ENCODE data around the gene ZC3H7A. TPM values are rescaled to one million over a fixed set of nuclear protein-coding genes. Genes with fewer than 3 reads are reported as not detected.
A peak's percentile ranks its signal among the peaks of the same experiment; 100 is the strongest.

The ZC3H7A gene
- total RNA-seq, 5 donors from 2014 or later (not counting 1 experiment from before 2014, with no cell fraction given): 57.6 to 115 (median 68.2) TPM

DNA sequence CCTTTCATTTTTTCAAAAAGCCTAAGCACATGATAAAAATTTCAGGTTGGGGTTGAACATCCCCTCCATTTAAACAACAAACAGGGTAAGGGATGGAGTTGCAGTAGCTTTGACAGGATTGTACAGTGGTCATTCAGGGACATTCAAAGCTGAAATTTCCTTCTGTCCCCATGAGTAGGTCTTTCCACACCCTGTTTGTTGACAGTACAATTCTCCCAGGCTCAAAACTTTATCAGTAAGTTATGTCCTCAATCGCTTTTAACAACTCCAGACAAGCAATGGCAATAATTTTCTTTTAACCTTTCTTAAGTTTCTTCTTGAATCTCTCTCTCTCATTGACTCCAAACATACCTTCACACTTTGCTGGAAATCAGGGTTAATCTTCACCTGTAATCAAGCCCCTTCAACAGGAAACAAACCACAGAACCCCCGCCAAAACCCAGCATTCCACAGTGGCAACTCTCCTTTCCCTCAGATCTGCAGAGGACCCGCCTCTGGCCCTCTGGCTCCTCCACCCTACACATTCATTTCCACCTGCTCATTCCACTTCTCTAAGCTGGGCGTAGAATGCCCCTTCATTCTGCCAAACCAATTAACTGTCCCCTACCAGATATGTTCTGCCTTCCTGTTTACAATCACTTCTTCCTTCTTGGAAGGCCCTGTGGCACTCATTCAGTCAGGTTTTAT, 75.1 kb downstream of the ZC3H7A start:
- H3K27ac Mint-ChIP-seq: peak overlapping the region; percentile 5 to 44
- peaks cover 33% of the 10 kb centered on the region for H3K36me3 Mint-ChIP-seq
- no peaks in the 10 kb centered on the region for H3K4me1 ChIP-seq (ENCODE audit: control insufficient read depth in 1 of 2, extremely low read depth in 1 of 2, insufficient read depth in 2 of 2, low read length in 2 of 2)
- no peak overlapping the region for H3K4me3 ChIP-seq (ENCODE audit: control insufficient read depth in 1 of 2, extremely low read depth in 1 of 2, low read length in 1 of 2)
- WGBS (ENCODE audit: insufficient coverage): 100% methylated on average over 3 of the region's 4 CpGs
- H3K9me3 ChIP-seq: no peaks in the 10 kb centered on the region
- no peak overlapping the region for H3K27ac ChIP-seq (ENCODE audit: low read length)
- no peak overlapping the region for H3K4me3 Mint-ChIP-seq
- ATAC-seq (replicated peaks in 1 of 4): no peak
- no peaks in the 10 kb centered on the region for H3K9me3 Mint-ChIP-seq
- no peak for DNase-seq
- H3K4me1 Mint-ChIP-seq: peaks cover 19 to 33% (median 24%) of the 10 kb centered on the region in 3 donors
- ChIA-PET CTCF (no interaction called here), POLR2A (interaction anchor here in 1 of 2 donors (0.5 kb wide), 1 partner anchor 47 kb away, joined by 5 read pairs; no protein-coding TSS in a partner anchor)
- peaks cover 14 to 56% of the 10 kb centered on the region in 2 donors for H3K36me3 ChIP-seq (ENCODE audit: control insufficient read depth in 2 of 2, extremely low read depth in 1 of 2, insufficient read depth in 1 of 2, low read length in 1 of 2)
- H3K27me3 Mint-ChIP-seq: no peaks in the 10 kb centered on the region
- no peaks in the 10 kb centered on the region for H3K27me3 ChIP-seq (replicated peaks in 1 of 2; ENCODE audit: control insufficient read depth in 2 of 2, extremely low read depth in 1 of 2, insufficient read depth in 2 of 2, low read length in 1 of 2)

DNA sequence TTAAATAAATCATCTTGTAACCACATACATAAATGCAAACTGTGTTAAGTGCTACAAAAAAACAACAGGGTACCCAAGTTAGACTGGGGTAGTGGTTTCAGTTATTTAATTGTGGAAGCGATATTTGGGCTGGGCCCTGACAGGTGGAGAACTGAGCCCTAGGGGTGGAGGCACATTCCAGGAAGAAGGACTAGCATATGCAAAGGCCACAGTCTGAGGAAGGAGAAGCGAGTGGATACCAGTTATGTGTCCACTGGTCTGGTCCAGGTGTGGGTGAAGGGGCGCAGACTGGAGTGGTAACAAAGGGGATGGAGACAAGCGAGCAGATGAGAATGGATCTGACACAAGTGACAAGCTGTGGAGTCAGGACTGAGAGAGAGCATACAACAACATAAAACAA, 77.3 kb downstream of the ZC3H7A start:
- Mint-ChIP-seq H3K9me3 (no peaks in the 10 kb centered on the region), H3K4me1 (peaks cover 17 to 38% (median 26%) of the 10 kb centered on the region in 3 donors), H3K27ac (peak overlapping the region; percentile 17 to 22), H3K4me3 (no peak overlapping the region), H3K36me3 (peaks cover 27% of the 10 kb centered on the region), H3K27me3 (no peaks in the 10 kb centered on the region)
- ChIA-PET POLR2A (interaction anchor here in 1 of 2 donors (0.6 kb wide), 1 partner anchor 44 kb away, joined by 3 read pairs; no protein-coding TSS in a partner anchor), CTCF (interaction anchor here in 1 of 2 donors (1.0 to 1.3 kb wide), 2 partner anchors 23 to 188 kb away, joined by 3 to 4 read pairs; partner anchors contain the start of gene TXNDC11)
- Histone ChIP-seq H3K36me3 (ENCODE audit: control insufficient read depth in 2 of 2, extremely low read depth in 1 of 2, insufficient read depth in 1 of 2, low read length in 1 of 2) (peaks cover 11 to 51% of the 10 kb centered on the region in 2 donors), H3K27me3 (replicated peaks in 1 of 2; ENCODE audit: control insufficient read depth in 2 of 2, extremely low read depth in 1 of 2, insufficient read depth in 2 of 2, low read length in 1 of 2) (no peaks in the 10 kb centered on the region), H3K27ac (ENCODE audit: low read length) (no peak overlapping the region), H3K4me1 (ENCODE audit: control insufficient read depth in 1 of 2, extremely low read depth in 1 of 2, insufficient read depth in 2 of 2, low read length in 2 of 2) (no peaks in the 10 kb centered on the region), H3K9me3 (no peaks in the 10 kb centered on the region), H3K4me3 (ENCODE audit: control insufficient read depth in 1 of 2, extremely low read depth in 1 of 2, low read length in 1 of 2) (no peak overlapping the region)
- DNase-seq (no peak), ATAC-seq (replicated peaks in 1 of 4) (no peak)
- 96% methylated on average over 2 of the region's 4 CpGs for WGBS (ENCODE audit: insufficient coverage)

DNA sequence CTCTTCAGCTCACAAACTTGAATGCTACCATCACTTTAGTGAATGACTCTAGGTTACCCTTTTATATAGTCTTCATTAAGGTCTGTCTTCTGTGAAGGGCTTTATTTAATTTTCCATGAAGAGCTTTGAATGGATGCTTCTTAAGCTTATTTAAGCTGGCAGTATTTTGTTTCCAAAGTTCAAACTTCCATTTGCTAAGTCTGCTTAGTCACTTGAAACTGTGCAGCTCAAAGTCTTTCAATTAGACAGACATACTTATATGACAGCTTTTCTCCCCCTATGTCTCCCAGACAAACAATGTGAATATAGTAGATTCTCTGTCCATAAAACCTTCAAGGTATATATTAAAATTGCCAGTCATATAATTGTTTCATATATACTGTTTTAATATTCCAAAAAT, 77.9 kb downstream of the ZC3H7A start:
- ChIA-PET CTCF (interaction anchor here (0.6 to 1.7 kb wide), 7 partner anchors 13 to 281 kb away, joined by 3 to 8 read pairs (median 3); partner anchors contain the start of gene TXNDC11 (in 1 of the 2)), POLR2A (interaction anchor here (0.6 kb wide), 2 partner anchors 43 to 85 kb away, joined by 3 to 9 read pairs; no protein-coding TSS in a partner anchor)
- Histone ChIP-seq H3K4me1 (ENCODE audit: control insufficient read depth in 1 of 2, extremely low read depth in 1 of 2, insufficient read depth in 2 of 2, low read length in 2 of 2) (peaks cover 0 to 3% of the 10 kb centered on the region in 2 experiments), H3K27me3 (replicated peaks in 1 of 2; ENCODE audit: control insufficient read depth in 2 of 2, extremely low read depth in 1 of 2, insufficient read depth in 2 of 2, low read length in 1 of 2) (no peaks in the 10 kb centered on the region), H3K9me3 (no peaks in the 10 kb centered on the region), H3K36me3 (ENCODE audit: control insufficient read depth in 2 of 2, extremely low read depth in 1 of 2, insufficient read depth in 1 of 2, low read length in 1 of 2) (peaks cover 11 to 48% of the 10 kb centered on the region in 2 donors), H3K27ac (ENCODE audit: low read length) (no peak overlapping the region), H3K4me3 (ENCODE audit: control insufficient read depth in 1 of 2, extremely low read depth in 1 of 2, low read length in 1 of 2) (no peak overlapping the region)
- peak overlapping the region in 1 of 2 donors; percentile 30 for H3K27ac Mint-ChIP-seq
- no peak overlapping the region for H3K4me3 Mint-ChIP-seq
- peaks cover 20 to 38% (median 29%) of the 10 kb centered on the region in 3 donors for H3K4me1 Mint-ChIP-seq
- H3K36me3 Mint-ChIP-seq: peaks cover 31% of the 10 kb centered on the region
- no peak for ATAC-seq (replicated peaks in 1 of 4)
- H3K27me3 Mint-ChIP-seq: no peaks in the 10 kb centered on the region
- H3K9me3 Mint-ChIP-seq: no peaks in the 10 kb centered on the region
- DNase-seq: no peak

- ATAC-seq (replicated peaks in 1 of 4): no peak
- H3K27ac ChIP-seq (ENCODE audit: low read length): no peak overlapping the region
Measured at GRCh38 chr16:11717811-11718210, 79.2 kb downstream of the ZC3H7A start.

GRCh38 chr16:11716336-11716735, 80.7 kb downstream of the ZC3H7A start:
- CTCF ChIA-PET: interaction anchor here in 1 of 2 donors (0.5 to 3.5 kb wide), 2 partner anchors 99 to 184 kb away, joined by 3 to 27 read pairs; no protein-coding TSS in a partner anchor
- no peak overlapping the region for H3K4me3 Mint-ChIP-seq
- no peak for DNase-seq
- H3K27me3 Mint-ChIP-seq: no peaks in the 10 kb centered on the region
- H3K4me1 Mint-ChIP-seq: peaks cover 21 to 26% (median 23%) of the 10 kb centered on the region in 3 donors
- H3K27ac Mint-ChIP-seq: peak overlapping the region; percentile 52 to 56
- Histone ChIP-seq H3K4me1 (ENCODE audit: control insufficient read depth in 1 of 2, extremely low read depth in 1 of 2, insufficient read depth in 2 of 2, low read length in 2 of 2) (peaks cover 0 to 3% of the 10 kb centered on the region in 2 experiments), H3K36me3 (ENCODE audit: control insufficient read depth in 2 of 2, extremely low read depth in 1 of 2, insufficient read depth in 1 of 2, low read length in 1 of 2) (peaks cover 11 to 50% of the 10 kb centered on the region in 2 donors), H3K27me3 (replicated peaks in 1 of 2; ENCODE audit: control insufficient read depth in 2 of 2, extremely low read depth in 1 of 2, insufficient read depth in 2 of 2, low read length in 1 of 2) (no peaks in the 10 kb centered on the region), H3K27ac (ENCODE audit: low read length) (no peak overlapping the region), H3K9me3 (no peaks in the 10 kb centered on the region), H3K4me3 (ENCODE audit: control insufficient read depth in 1 of 2, extremely low read depth in 1 of 2, low read length in 1 of 2) (no peak overlapping the region)
- H3K9me3 Mint-ChIP-seq: no peaks in the 10 kb centered on the region
- no peak for ATAC-seq (replicated peaks in 1 of 4)
- POLR2A ChIA-PET: interaction anchor here in 1 of 2 donors (0.5 to 0.6 kb wide), 2 partner anchors 23 to 337 kb away, joined by 3 to 14 read pairs; no protein-coding TSS in a partner anchor
- H3K36me3 Mint-ChIP-seq: peaks cover 30% of the 10 kb centered on the region

More at GRCh38 chr16:11717811-11718210, 79.2 kb downstream of the ZC3H7A start:
- no peaks in the 10 kb centered on the region for H3K27me3 Mint-ChIP-seq
- Histone ChIP-seq H3K9me3 (no peaks in the 10 kb centered on the region), H3K36me3 (ENCODE audit: control insufficient read depth in 2 of 2, extremely low read depth in 1 of 2, insufficient read depth in 1 of 2, low read length in 1 of 2) (peaks cover 11 to 51% of the 10 kb centered on the region in 2 donors), H3K4me3 (ENCODE audit: control insufficient read depth in 1 of 2, extremely low read depth in 1 of 2, low read length in 1 of 2) (no peak overlapping the region), H3K4me1 (ENCODE audit: control insufficient read depth in 1 of 2, extremely low read depth in 1 of 2, insufficient read depth in 2 of 2, low read length in 2 of 2) (peaks cover 0 to 3% of the 10 kb centered on the region in 2 experiments), H3K27me3 (replicated peaks in 1 of 2; ENCODE audit: control insufficient read depth in 2 of 2, extremely low read depth in 1 of 2, insufficient read depth in 2 of 2, low read length in 1 of 2) (no peaks in the 10 kb centered on the region)
- peaks cover 20 to 30% (median 27%) of the 10 kb centered on the region in 3 donors for H3K4me1 Mint-ChIP-seq
- ChIA-PET CTCF (interaction anchor here (0.6 to 1.7 kb wide), 7 partner anchors 14 to 729 kb away, joined by 3 to 10 read pairs (median 4); no protein-coding TSS in a partner anchor), POLR2A (no interaction called here)
- H3K36me3 Mint-ChIP-seq: peaks cover 29% of the 10 kb centered on the region
- H3K4me3 Mint-ChIP-seq: no peak overlapping the region
- WGBS (ENCODE audit: insufficient coverage): no CpG with 5 or more reads among the region's 5 CpGs
- no peaks in the 10 kb centered on the region for H3K9me3 Mint-ChIP-seq
- no peak for DNase-seq
- peak overlapping the region; percentile 36 to 67 for H3K27ac Mint-ChIP-seq

DNA sequence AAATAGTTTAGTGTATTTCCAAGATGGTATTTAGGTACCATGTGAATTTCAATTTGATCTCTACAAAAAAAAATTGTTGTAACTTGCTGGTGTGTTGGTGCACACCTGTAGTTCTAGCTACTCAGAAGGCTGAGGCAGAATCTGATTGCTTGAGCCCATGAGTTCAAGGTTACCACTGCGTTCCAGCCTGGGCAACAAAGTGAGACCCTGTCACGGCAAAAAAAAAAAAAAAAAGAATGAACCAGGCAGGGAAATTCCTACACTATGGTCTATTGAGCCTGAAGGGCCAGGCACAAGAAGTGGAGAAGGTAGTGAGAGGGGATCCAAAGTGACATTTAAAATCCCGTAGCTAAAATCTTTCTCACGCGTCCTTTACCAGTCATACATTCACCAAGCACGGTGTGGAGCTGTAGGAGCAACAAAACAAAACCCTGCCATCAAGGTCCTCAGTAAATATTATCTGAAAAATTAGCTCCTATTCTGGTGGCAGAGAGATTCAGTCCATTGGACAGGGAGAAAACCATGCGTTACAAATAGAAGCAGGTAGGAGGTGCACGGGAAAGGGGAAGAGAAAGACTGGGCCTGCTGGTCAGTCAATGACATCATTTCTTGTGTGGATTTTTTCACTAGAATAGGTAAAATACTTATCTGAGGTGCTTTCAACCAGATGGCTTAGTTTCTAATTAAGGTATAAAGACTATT, 81.7 kb downstream of the ZC3H7A start:
- H3K4me1 ChIP-seq (ENCODE audit: control insufficient read depth in 1 of 2, extremely low read depth in 1 of 2, insufficient read depth in 2 of 2, low read length in 2 of 2): peaks cover 0 to 3% of the 10 kb centered on the region in 2 experiments
- Mint-ChIP-seq H3K4me3 (no peak overlapping the region), H3K27me3 (no peaks in the 10 kb centered on the region), H3K36me3 (peaks cover 32% of the 10 kb centered on the region), H3K27ac (peak overlapping the region in 1 of 2 donors; percentile 32), H3K9me3 (no peaks in the 10 kb centered on the region), H3K4me1 (peaks cover 21 to 26% (median 23%) of the 10 kb centered on the region in 3 donors)
- H3K27ac ChIP-seq (ENCODE audit: low read length): no peak overlapping the region
- POLR2A ChIA-PET: interaction anchor here in 1 of 2 donors (0.6 kb wide), 1 partner anchor 183 kb away, joined by 3 read pairs; no protein-coding TSS in a partner anchor
- CTCF ChIA-PET: interaction anchor here (0.6 to 3.5 kb wide), 9 partner anchors 27 to 755 kb away, joined by 3 to 27 read pairs (median 4); partner anchors contain the start of gene TXNDC11 (in 1 of the 2)
- no peaks in the 10 kb centered on the region for H3K27me3 ChIP-seq (replicated peaks in 1 of 2; ENCODE audit: control insufficient read depth in 2 of 2, extremely low read depth in 1 of 2, insufficient read depth in 2 of 2, low read length in 1 of 2)
- H3K36me3 ChIP-seq (ENCODE audit: control insufficient read depth in 2 of 2, extremely low read depth in 1 of 2, insufficient read depth in 1 of 2, low read length in 1 of 2): peaks cover 6 to 49% of the 10 kb centered on the region in 2 donors
- DNase-seq (no peak), ATAC-seq (replicated peaks in 1 of 4) (peak in 1 of 4 experiments; percentile 16)
- no peaks in the 10 kb centered on the region for H3K9me3 ChIP-seq
- no peak overlapping the region for H3K4me3 ChIP-seq (ENCODE audit: control insufficient read depth in 1 of 2, extremely low read depth in 1 of 2, low read length in 1 of 2)
- WGBS (ENCODE audit: insufficient coverage): 100% methylated on average over 4 of the region's 8 CpGs

All from T-cell (primary cell).